ENCODE measurements around the gene DNAH14. TPM values are rescaled to one million over a fixed set of nuclear protein-coding genes. Genes with fewer than 3 reads are reported as not detected.

DNAH14 gene
- total and polyA plus RNA-seq, 4 donors = 2.7 to 19.8 (median 9.6) TPM

- Histone ChIP-seq H3K4me1 (ENCODE audit: control insufficient read depth in 4 of 4, insufficient read depth in 4 of 4, low read length in 3 of 4) (peaks cover 0 to 15% (median 4%) of the 10 kb centered on the region in 4 donors), H3K9me3 (ENCODE audit: control insufficient read depth in 4 of 4, low read length in 3 of 4) (no peaks in the 10 kb centered on the region), H3K36me3 (ENCODE audit: control insufficient read depth in 4 of 4, insufficient read depth in 3 of 4, low read depth in 1 of 4, low read length in 3 of 4) (no peaks in the 10 kb centered on the region), H3K27me3 (ENCODE audit: control insufficient read depth in 4 of 4, insufficient read depth in 4 of 4, low read length in 3 of 4) (no peaks in the 10 kb centered on the region), H3K4me3 (ENCODE audit: low read depth in 1 of 3, low read length in 3 of 3) (no peak overlapping the region), H3K27ac (ENCODE audit: low read depth in 1 of 2, low read length in 2 of 2) (no peak overlapping the region), H3K9ac (ENCODE audit: low read depth in 1 of 2, low read length in 2 of 2) (no peak overlapping the region)
- TF ChIP-seq ZBTB33 (IDR thresholded peaks at IDR 0.05) (no peak), CTCF (IDR thresholded peaks at IDR 0.05; ENCODE audit: low read depth, low read length, missing input control) (no peak), GABPA (IDR thresholded peaks at IDR 0.05 in 1 of 2, conservative IDR thresholded peaks at IDR 0.05 in 1 of 2) (no peak), RXRA (IDR thresholded peaks at IDR 0.05) (no peak), FOXA2 (IDR thresholded peaks at IDR 0.05) (no peak), FOXA1 (IDR thresholded peaks at IDR 0.05) (no peak), REST (IDR thresholded peaks at IDR 0.05) (no peak), HNF4G (IDR thresholded peaks at IDR 0.05) (no peak)
- DNase-seq (ENCODE audit: low spot score) = no peak
- WGBS = 96% methylated on average over 3 of the region's 3 CpGs
Measured at GRCh38 chr1:224921354-224921753, 8.1 kb upstream of the DNAH14 start.

- Histone ChIP-seq H3K9ac (ENCODE audit: low read depth in 1 of 2, low read length in 2 of 2) (no peak overlapping the region), H3K9me3 (ENCODE audit: control insufficient read depth in 4 of 4, low read length in 3 of 4) (no peaks in the 10 kb centered on the region), H3K27ac (ENCODE audit: low read depth in 1 of 2, low read length in 2 of 2) (no peak overlapping the region), H3K27me3 (ENCODE audit: control insufficient read depth in 4 of 4, insufficient read depth in 4 of 4, low read length in 3 of 4) (no peaks in the 10 kb centered on the region), H3K4me1 (ENCODE audit: control insufficient read depth in 4 of 4, insufficient read depth in 4 of 4, low read length in 3 of 4) (peaks cover 0 to 15% (median 4%) of the 10 kb centered on the region in 4 donors), H3K36me3 (ENCODE audit: control insufficient read depth in 4 of 4, insufficient read depth in 3 of 4, low read depth in 1 of 4, low read length in 3 of 4) (no peaks in the 10 kb centered on the region), H3K4me3 (ENCODE audit: low read depth in 1 of 3, low read length in 3 of 3) (no peak overlapping the region)
- no peak for DNase-seq (ENCODE audit: low spot score)
- TF ChIP-seq CTCF (IDR thresholded peaks at IDR 0.05; ENCODE audit: low read depth, low read length, missing input control) = peak; percentile 80
- TF ChIP-seq HNF4A (conservative IDR thresholded peaks at IDR 0.05) = no peak
- peak; percentile 90 to 93 for TF ChIP-seq RAD21 (IDR thresholded peaks at IDR 0.05)
- peak; percentile 59 for TF ChIP-seq YY1 (IDR thresholded peaks at IDR 0.05)
- TF ChIP-seq FOXA1 (IDR thresholded peaks at IDR 0.05) = no peak
- no peak for TF ChIP-seq ATF3 (IDR thresholded peaks at IDR 0.05)
- 36% methylated on average over 5 of the region's 5 CpGs for WGBS
Measured at GRCh38 chr1:224922404-224923164, 6.9 kb upstream of the DNAH14 start.
